Endodermal cell (in vitro differentiated cells): ENCODE results near the gene SZT2. TPM values are rescaled to one million over a fixed set of nuclear protein-coding genes. Genes with fewer than 3 reads are reported as not detected.
"Not testable (repeated sequence)": the region's sequence is repeated elsewhere in the genome, so short reads cannot be mapped to it uniquely, and the experiment has no call there.

Experiments
- DNase-seq: peaks from one replicate; pipeline ENCODE4 v3.0.0-alpha.2; 2017
- H3K27ac ChIP-seq: 2 replicates; pipeline ENCODE4 v1.5.1; 2013; ENCODE audit warnings: mild to moderate bottlenecking, low read depth, low read length, moderate library complexity
- H3K27me3 ChIP-seq: 2 replicates; pipeline ENCODE4 v1.6.1; 2013; ENCODE audit warnings: mild to moderate bottlenecking, low read length, moderate library complexity; ENCODE audit not compliant: insufficient read depth, control insufficient read depth, poor library complexity, severe bottlenecking
- H3K36me3 ChIP-seq: 2 replicates; pipeline ENCODE4 v1.7.0; 2013; ENCODE audit warnings: mild to moderate bottlenecking, low read length, moderate library complexity; ENCODE audit not compliant: control insufficient read depth, insufficient read depth
- H3K4me1 ChIP-seq: one replicate; pipeline ENCODE4 v1.7.0; 2013; ENCODE audit warnings: low read length; ENCODE audit not compliant: control insufficient read depth, insufficient read depth
- H3K4me3 ChIP-seq: 2 replicates; pipeline ENCODE4 v1.5.1; 2013; ENCODE audit warnings: mild to moderate bottlenecking, low read length, moderate library complexity
- H3K9ac ChIP-seq: 2 replicates; pipeline ENCODE4 v1.6.1; 2013; ENCODE audit warnings: mild to moderate bottlenecking, low read length, moderate library complexity; ENCODE audit not compliant: poor library complexity, severe bottlenecking; ENCODE audit errors: extremely low read depth
- H3K9me3 ChIP-seq: 2 replicates; pipeline ENCODE4 v1.6.1; 2013; ENCODE audit warnings: mild to moderate bottlenecking, low read length, moderate library complexity; ENCODE audit not compliant: control insufficient read depth
- H3K27ac Mint-ChIP-seq: 2 replicates; pipeline ENCODE4 v1.8.0; 2020; ENCODE audit warnings: mixed read lengths
- H3K27me3 Mint-ChIP-seq: 2 replicates; pipeline ENCODE4 v1.8.0; 2021; ENCODE audit warnings: mild to moderate bottlenecking, mixed read lengths; ENCODE audit not compliant: insufficient read depth
- H3K36me3 Mint-ChIP-seq: 2 replicates; pipeline ENCODE4 v1.8.0; 2020; ENCODE audit warnings: low read depth, mixed read lengths
- H3K4me1 Mint-ChIP-seq: 2 replicates; pipeline ENCODE4 v1.8.0; 2020; ENCODE audit warnings: mixed read lengths
- H3K4me3 Mint-ChIP-seq: 2 replicates; pipeline ENCODE4 v1.8.0; 2020; ENCODE audit warnings: mild to moderate bottlenecking, moderate library complexity, mixed read lengths
- H3K9me3 Mint-ChIP-seq: 2 replicates; pipeline ENCODE4 v1.8.0; 2020; ENCODE audit warnings: mild to moderate bottlenecking, mixed read lengths
- whole genome bisulfite sequencing, 2 experiments: methylation state at CpG; one replicate each; pipeline versions ENCODE4 v1.1.5 to v1.1.7; 2013; ENCODE audit warnings: missing lambda C conversion rate in 2 of 2, mixed read lengths in 1 of 2; ENCODE audit not compliant: insufficient coverage in 1 of 2, insufficient read length in 1 of 2; 5-methylcytosine and 5-hydroxymethylcytosine counted together
- total RNA-seq, 2 donors: library from RNA; stranded (reverse); fragmentation: NEBNext Ultra II Directional in 1 of 2; extraction: Animal tissue kit (Norgen Biotek cat#: 25700) in 1 of 2; gene quantifications; 2 replicates in 1 of 2; 3 replicates in 1 of 2; pipeline ENCODE4 v1.2.1, GENCODE V29; 2021
- TF ChIP-seq, protein P1 (sequence below): fragments of 200-600 bp; sonication (generic); conservative IDR thresholded peaks from 2 replicates; pipeline ENCODE4 v1.5.0; 2021; ENCODE audit warnings: antibody characterized with exemption, mild to moderate bottlenecking

The SZT2 gene
- total RNA-seq, 2 donors from 2014 or later: 55.6 to 59.7 TPM

DNA sequence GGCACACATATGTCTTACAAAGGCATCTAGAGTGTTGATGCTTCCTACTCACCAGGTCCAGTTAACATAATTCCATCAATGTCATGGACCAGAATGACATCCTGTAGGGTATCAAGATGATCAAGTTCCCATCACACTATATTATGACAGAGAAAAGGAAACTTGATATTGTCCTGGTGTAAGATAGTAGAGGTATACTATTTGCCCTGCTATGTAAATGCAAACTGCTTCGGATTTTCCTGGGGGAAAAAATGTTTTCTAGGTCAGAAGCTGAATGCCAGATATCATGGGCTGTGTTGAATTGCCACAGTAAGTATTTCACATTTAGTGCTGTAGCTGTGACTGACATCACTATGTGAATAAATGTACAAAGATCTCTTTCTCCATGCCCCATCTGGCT lies 80.2 kb downstream of the SZT2 start:
- Histone ChIP-seq H3K9ac (no peak overlapping the region), H3K4me3 (no peak overlapping the region), H3K27me3 (no peaks in the 10 kb centered on the region), H3K9me3 (no peaks in the 10 kb centered on the region), H3K27ac (no peak overlapping the region), H3K4me1 (peaks cover 14% of the 10 kb centered on the region), H3K36me3 (no peaks in the 10 kb centered on the region)
- H3K9me3 Mint-ChIP-seq: no peaks in the 10 kb centered on the region
- peaks cover 2% of the 10 kb centered on the region for H3K27me3 Mint-ChIP-seq
- no peak overlapping the region for H3K27ac Mint-ChIP-seq
- H3K4me3 Mint-ChIP-seq: no peak overlapping the region
- no peak for DNase-seq
- TF ChIP-seq, protein P1, sequence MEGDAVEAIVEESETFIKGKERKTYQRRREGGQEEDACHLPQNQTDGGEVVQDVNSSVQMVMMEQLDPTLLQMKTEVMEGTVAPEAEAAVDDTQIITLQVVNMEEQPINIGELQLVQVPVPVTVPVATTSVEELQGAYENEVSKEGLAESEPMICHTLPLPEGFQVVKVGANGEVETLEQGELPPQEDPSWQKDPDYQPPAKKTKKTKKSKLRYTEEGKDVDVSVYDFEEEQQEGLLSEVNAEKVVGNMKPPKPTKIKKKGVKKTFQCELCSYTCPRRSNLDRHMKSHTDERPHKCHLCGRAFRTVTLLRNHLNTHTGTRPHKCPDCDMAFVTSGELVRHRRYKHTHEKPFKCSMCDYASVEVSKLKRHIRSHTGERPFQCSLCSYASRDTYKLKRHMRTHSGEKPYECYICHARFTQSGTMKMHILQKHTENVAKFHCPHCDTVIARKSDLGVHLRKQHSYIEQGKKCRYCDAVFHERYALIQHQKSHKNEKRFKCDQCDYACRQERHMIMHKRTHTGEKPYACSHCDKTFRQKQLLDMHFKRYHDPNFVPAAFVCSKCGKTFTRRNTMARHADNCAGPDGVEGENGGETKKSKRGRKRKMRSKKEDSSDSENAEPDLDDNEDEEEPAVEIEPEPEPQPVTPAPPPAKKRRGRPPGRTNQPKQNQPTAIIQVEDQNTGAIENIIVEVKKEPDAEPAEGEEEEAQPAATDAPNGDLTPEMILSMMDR: no peak
- WGBS, 2 experiments: 88 to 100% methylated on average over 1 of the region's 1 CpG
- H3K36me3 Mint-ChIP-seq: no peaks in the 10 kb centered on the region
- H3K4me1 Mint-ChIP-seq: peaks cover 26% of the 10 kb centered on the region

DNA sequence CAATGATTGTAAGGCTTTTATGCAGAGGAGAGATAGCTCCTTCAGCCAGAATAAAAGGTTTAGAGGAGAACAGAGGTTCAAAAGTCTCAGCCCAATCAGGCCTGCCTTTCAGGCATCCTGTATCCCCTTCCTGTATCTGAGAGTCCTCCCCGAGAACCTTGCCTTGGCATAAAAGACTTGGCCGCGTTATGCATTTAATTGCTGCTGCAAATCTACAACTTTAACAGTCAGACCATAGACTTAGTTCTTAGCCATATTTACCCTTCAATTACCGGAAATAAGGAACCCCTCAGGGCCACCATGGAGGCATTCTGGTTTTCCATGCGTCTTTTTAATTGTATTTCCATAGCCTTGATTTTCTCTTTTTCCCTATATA lies 82.4 kb downstream of the SZT2 start:
- Mint-ChIP-seq H3K9me3 (no peaks in the 10 kb centered on the region), H3K4me1 (peaks cover 10% of the 10 kb centered on the region), H3K27me3 (peaks cover 2% of the 10 kb centered on the region), H3K4me3 (no peak overlapping the region), H3K27ac (no peak overlapping the region), H3K36me3 (no peaks in the 10 kb centered on the region)
- no peak overlapping the region for H3K27ac ChIP-seq
- H3K9ac ChIP-seq: no peak overlapping the region
- H3K9me3 ChIP-seq: no peaks in the 10 kb centered on the region
- TF ChIP-seq, protein P1: no peak
- no peaks in the 10 kb centered on the region for H3K27me3 ChIP-seq
- no peaks in the 10 kb centered on the region for H3K36me3 ChIP-seq
- peaks cover 5% of the 10 kb centered on the region for H3K4me1 ChIP-seq
- H3K4me3 ChIP-seq: no peak overlapping the region
- WGBS, 2 experiments: 94 to 95% methylated on average over 4 to 5 of the region's 5 CpGs
- no peak for DNase-seq

DNA sequence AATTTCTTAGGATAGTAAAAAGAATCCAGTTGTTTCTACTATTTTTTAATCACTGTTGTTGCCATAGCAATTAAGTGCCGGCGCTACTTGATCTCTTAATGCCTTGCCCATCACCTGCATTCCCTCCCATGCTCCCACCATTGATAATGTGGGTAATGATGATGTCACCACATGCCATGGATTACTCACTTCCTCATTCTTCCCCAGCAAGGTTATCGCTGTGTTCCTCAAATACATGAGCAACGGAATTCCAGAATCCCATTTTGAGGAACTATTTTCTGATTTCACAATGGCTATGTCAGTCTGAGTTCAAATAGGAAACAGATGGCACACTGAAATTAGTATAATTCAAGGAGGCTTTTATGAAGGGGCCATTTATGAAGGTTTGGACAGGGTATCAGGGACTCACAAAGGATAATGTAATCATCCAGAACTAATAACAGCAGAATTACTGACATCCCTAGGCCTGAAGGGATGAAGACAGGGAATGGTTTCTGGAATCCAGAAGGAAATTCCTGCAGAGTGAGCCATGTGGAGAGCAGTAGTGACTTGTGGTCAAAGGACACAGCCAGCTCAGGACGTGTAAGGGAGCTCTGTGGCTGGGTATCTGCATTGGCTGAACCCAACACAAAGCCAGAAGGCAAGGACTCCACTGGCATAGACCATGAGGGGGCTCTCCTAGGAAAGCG lies 82.9 kb downstream of the SZT2 start:
- not testable (repeated sequence) for H3K27me3 Mint-ChIP-seq, H3K36me3 Mint-ChIP-seq, H3K9me3 ChIP-seq, H3K4me1 ChIP-seq, H3K36me3 ChIP-seq, H3K27ac ChIP-seq, H3K4me3 Mint-ChIP-seq, H3K27me3 ChIP-seq, H3K9me3 Mint-ChIP-seq, H3K4me1 Mint-ChIP-seq, H3K4me3 ChIP-seq, H3K9ac ChIP-seq
- DNase-seq: peak; percentile 74
- H3K27ac Mint-ChIP-seq: peak overlapping the region; percentile 70
- WGBS, 2 experiments: 70 to 88% methylated on average over 2 to 4 of the region's 6 CpGs

DNA sequence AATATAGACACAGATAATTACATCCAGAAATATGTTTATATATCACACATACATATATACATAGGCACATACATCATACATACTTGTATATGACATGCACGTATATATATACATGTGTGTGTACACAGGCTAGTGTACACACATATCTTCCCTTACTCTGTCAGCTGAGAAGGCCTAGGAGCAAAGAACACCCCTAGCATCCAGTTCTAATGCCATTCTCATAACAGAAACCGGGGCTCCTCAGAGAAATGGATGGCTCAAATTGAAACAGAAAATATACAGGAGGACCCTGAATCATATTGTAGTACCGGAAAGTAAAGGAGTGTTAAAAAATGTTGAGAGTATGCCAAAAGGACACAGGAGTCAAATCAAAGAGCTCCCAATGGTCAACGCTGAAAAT lies 83.8 kb downstream of the SZT2 start:
- Mint-ChIP-seq H3K9me3 (no peaks in the 10 kb centered on the region), H3K4me3 (no peak overlapping the region), H3K4me1 (peaks cover 3% of the 10 kb centered on the region), H3K27me3 (peaks cover 2% of the 10 kb centered on the region), H3K27ac (no peak overlapping the region), H3K36me3 (no peaks in the 10 kb centered on the region)
- H3K4me1 ChIP-seq: no peaks in the 10 kb centered on the region
- TF ChIP-seq, protein P1: no peak
- no peak overlapping the region for H3K4me3 ChIP-seq
- H3K36me3 ChIP-seq: no peaks in the 10 kb centered on the region
- 92 to 100% methylated on average over 1 to 4 of the region's 4 CpGs for WGBS, 2 experiments
- H3K27ac ChIP-seq: no peak overlapping the region
- H3K27me3 ChIP-seq: no peaks in the 10 kb centered on the region
- no peak overlapping the region for H3K9ac ChIP-seq
- H3K9me3 ChIP-seq: no peaks in the 10 kb centered on the region
- no peak for DNase-seq

DNA sequence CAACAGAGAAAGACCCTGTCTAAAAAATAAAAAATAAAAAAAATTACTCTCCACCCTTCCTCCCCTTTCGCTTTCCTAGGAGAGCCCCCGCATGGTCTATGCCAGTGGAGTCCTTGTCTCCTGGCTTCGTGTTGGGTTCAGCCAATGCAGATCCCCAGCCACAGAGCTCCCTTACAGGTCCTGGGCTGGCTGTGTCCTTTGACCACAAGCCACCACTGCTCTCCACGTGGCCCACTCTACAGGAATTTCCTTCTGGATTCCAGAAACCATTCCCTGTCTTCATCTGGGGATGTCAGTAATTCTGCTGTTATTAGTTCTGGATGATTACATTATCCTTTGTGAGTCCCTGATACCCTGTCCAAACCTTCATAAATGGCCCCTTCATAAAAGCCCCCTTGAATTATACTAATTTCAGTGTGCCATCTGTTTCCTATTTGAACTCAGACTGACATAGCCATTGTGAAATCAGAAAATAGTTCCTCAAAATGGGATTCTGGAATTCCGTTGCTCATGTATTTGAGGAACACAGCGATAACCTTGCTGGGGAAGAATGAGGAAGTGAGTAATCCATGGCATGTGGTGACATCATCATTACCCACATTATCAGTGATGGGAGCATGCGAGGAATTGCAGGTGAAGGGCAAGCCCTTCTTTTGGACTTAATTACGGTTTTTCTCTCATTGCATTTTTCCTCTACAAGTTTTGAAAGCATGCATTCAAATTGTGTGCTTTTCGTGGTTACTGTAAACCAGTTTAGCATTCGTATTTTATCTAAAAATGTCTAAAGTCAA lies 86.1 kb downstream of the SZT2 start:
- H3K36me3 ChIP-seq, H3K9me3 ChIP-seq, H3K4me3 ChIP-seq, H3K27me3 ChIP-seq, H3K9ac ChIP-seq, H3K27ac ChIP-seq, H3K36me3 Mint-ChIP-seq, H3K4me3 Mint-ChIP-seq, H3K9me3 Mint-ChIP-seq, H3K27me3 Mint-ChIP-seq, H3K4me1 ChIP-seq, H3K4me1 Mint-ChIP-seq: not testable (repeated sequence)
- WGBS, 2 experiments: 80 to 93% methylated on average over 7 to 8 of the region's 10 CpGs
- peak overlapping the region; percentile 56 for H3K27ac Mint-ChIP-seq
- DNase-seq: peak; percentile 50
